HEK293T (cell line): ENCODE results near the gene CNR1.

Experiments
- BHLHE40 ChIP-seq: fragments of 450-650 bp; IDR thresholded peaks from 2 replicates; pipeline ENCODE4 v1.6.1; 2016; ENCODE audit warnings: mild to moderate bottlenecking, moderate library complexity, borderline replicate concordance
- FOXM1 ChIP-seq: fragments of 450-650 bp; IDR thresholded peaks from 2 replicates; pipeline ENCODE4 v1.6.1; 2017; ENCODE audit warnings: mild to moderate bottlenecking, borderline replicate concordance
- SP1 ChIP-seq: fragments of 450-650 bp; IDR thresholded peaks from 2 replicates; pipeline ENCODE4 v1.6.1; 2017

GRCh38 chr6:88157106-88157505, 9.0 kb downstream of the CNR1 start:
- TF ChIP-seq SP1 (no peak), FOXM1 (no peak), BHLHE40 (no peak)
